Measurements from ENCODE around the gene TCEA3.

The TCEA3 gene

GRCh38 chr1:23425193-23425494, 596 bp upstream of the TCEA3 start:
- Histone ChIP-seq H2BK5ac (ENCODE audit: low read length) (no peak overlapping the region), H3K4ac (ENCODE audit: low read length) (no peak overlapping the region), H3K18ac (ENCODE audit: low read length) (peak overlapping the region; percentile 80), H3K27ac (replicated peaks; ENCODE audit: low read length) (no peak overlapping the region), H3K4me3 (ENCODE audit: low read length in 2 of 2) (peak overlapping the region in 1 of 2 donors; percentile 27), H3K14ac (ENCODE audit: low read length) (no peak overlapping the region), H2BK15ac (ENCODE audit: low read length) (peak overlapping the region; percentile 79), H2BK12ac (ENCODE audit: low read length) (no peak overlapping the region), H3K23ac (ENCODE audit: low read depth, low read length, poor library complexity) (no peak overlapping the region), H3K27me3 (ENCODE audit: control insufficient read depth in 3 of 3, insufficient read depth in 3 of 3, low read depth in 1 of 3, low read length in 3 of 3) (peaks cover 0 to 48% (median 6%) of the 10 kb centered on the region in 3 experiments), H3K36me3 (replicated peaks in 1 of 2; ENCODE audit: control insufficient read depth in 2 of 2, insufficient read depth in 2 of 2, low read length in 2 of 2) (peaks cover 0 to 53% of the 10 kb centered on the region in 2 donors), H2BK120ac (ENCODE audit: low read depth, low read length) (no peak overlapping the region), H3K9ac (ENCODE audit: low read depth, low read length, poor library complexity) (peak overlapping the region; percentile 82), H4K8ac (ENCODE audit: low read depth, low read length) (no peak overlapping the region), H3K4me1 (ENCODE audit: control insufficient read depth in 2 of 2, insufficient read depth in 1 of 2, low read depth in 1 of 2, low read length in 2 of 2) (peaks cover 0 to 9% of the 10 kb centered on the region in 2 donors), H3K4me2 (ENCODE audit: insufficient read depth, low read length, poor library complexity, severe bottlenecking) (peak overlapping the region; percentile 76), H3K79me1 (ENCODE audit: low read depth, low read length) (no peaks in the 10 kb centered on the region), H3K9me3 (replicated peaks in 1 of 2; ENCODE audit: control insufficient read depth in 2 of 2, insufficient read depth in 1 of 2, low read depth in 1 of 2, low read length in 2 of 2) (no peaks in the 10 kb centered on the region), H2AFZ (ENCODE audit: low read length) (no peak overlapping the region), H2AK5ac (ENCODE audit: low read depth, low read length) (no peak overlapping the region), H4K91ac (ENCODE audit: low read depth, low read length, poor library complexity) (no peak overlapping the region)
- DNase-seq (ENCODE audit: low spot score), result no peak
- WGBS, 2 donors (ENCODE audit: extremely low coverage in 2 of 2, insufficient read length in 2 of 2, insufficient replicate concordance in 1 of 2), result no CpG with 5 or more reads among the region's 5 CpGs

DNA sequence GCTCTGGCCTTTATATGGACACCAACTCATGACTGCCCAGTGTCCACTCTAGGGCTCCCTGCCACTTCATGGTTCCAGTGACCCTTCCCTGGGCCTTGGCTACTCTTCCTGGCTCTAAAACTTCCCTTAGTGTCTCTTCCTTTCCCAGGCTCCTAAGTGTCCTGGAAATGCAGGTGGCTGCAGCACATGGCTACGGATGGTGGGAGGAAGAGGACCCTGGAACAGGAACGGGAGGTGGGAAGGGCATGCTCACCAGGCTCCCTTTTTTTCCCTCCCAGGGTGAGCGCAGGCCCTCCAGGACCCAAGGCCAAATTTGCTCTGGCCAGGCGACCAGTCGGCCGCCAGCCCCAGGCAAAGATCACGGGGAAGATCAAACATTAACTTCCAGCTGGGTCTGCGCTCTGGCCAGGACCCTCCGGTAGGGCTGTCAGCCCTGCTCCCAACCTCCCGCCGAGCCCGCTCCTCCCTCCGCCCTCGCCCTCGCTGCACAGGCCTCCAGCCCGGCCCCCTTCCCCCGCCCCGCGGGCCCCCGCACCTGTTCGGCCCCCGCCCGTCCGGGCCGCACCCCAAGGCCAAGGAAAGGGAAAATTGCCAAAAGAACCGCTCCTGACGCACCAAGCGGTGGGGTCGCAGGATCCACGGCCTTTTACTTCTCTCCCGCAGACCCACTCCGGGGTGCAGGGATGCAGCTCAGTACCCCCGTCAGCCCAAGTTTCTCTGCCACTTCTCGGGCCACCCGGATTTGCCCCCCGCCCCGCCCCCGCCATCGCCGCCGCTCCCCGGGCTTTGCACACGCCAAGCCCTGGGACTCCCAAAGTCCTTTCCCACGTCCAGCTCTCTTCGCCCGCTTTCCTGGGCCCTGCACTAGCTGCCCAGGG, 894 bp downstream of the TCEA3 start:
- WGBS, 2 donors (ENCODE audit: extremely low coverage in 2 of 2, insufficient read length in 2 of 2, insufficient replicate concordance in 1 of 2), result no CpG with 5 or more reads among the region's 46 CpGs
- H3K27ac ChIP-seq (replicated peaks; ENCODE audit: low read length), result no peak overlapping the region
- peaks cover 0 to 48% (median 6%) of the 10 kb centered on the region in 3 experiments for H3K27me3 ChIP-seq (ENCODE audit: control insufficient read depth in 3 of 3, insufficient read depth in 3 of 3, low read depth in 1 of 3, low read length in 3 of 3)

DNA sequence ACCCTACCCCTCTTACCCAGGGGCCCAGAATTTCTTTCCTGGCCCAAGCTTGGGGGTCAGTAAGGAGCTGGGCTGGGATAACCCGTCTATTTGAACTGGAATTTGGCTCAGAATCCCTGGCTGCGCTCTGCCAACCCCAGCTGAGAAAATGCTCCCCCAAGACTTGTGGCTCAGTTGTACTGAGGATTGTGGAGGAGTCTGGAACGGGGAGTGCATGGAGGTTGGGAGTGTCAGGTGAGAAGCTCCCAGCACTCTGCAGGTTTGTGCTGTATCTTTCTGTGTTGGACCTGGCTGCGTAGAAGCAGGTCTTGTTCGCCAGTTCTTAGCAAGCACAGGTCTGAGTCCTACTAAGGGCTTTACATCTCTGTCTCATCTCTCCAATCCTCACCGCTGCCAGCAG, 1.6 kb downstream of the TCEA3 start:
- no peaks in the 10 kb centered on the region for H3K79me1 ChIP-seq (ENCODE audit: low read depth, low read length)
- H3K18ac ChIP-seq (ENCODE audit: low read length), result no peak overlapping the region
- no peak overlapping the region for H2BK5ac ChIP-seq (ENCODE audit: low read length)
- peaks cover 0 to 31% of the 10 kb centered on the region in 2 donors for H3K36me3 ChIP-seq (replicated peaks in 1 of 2; ENCODE audit: control insufficient read depth in 2 of 2, insufficient read depth in 2 of 2, low read length in 2 of 2)
- H2AK5ac ChIP-seq (ENCODE audit: low read depth, low read length), result no peak overlapping the region
- no peak overlapping the region for H2BK120ac ChIP-seq (ENCODE audit: low read depth, low read length)
- H3K9me3 ChIP-seq (replicated peaks in 1 of 2; ENCODE audit: control insufficient read depth in 2 of 2, insufficient read depth in 1 of 2, low read depth in 1 of 2, low read length in 2 of 2), result no peaks in the 10 kb centered on the region
- no peak overlapping the region for H2BK12ac ChIP-seq (ENCODE audit: low read length)
- no peak overlapping the region for H3K4ac ChIP-seq (ENCODE audit: low read length)
- no peak overlapping the region for H3K9ac ChIP-seq (ENCODE audit: low read depth, low read length, poor library complexity)
- peaks cover 5 to 11% of the 10 kb centered on the region in 2 donors for H3K4me1 ChIP-seq (ENCODE audit: control insufficient read depth in 2 of 2, insufficient read depth in 1 of 2, low read depth in 1 of 2, low read length in 2 of 2)
- H2AFZ ChIP-seq (ENCODE audit: low read length), result no peak overlapping the region
- no peak overlapping the region for H3K14ac ChIP-seq (ENCODE audit: low read length)
- DNase-seq (ENCODE audit: low spot score), result no peak
- no peak overlapping the region for H2BK15ac ChIP-seq (ENCODE audit: low read length)
- no peak overlapping the region for H3K4me3 ChIP-seq (ENCODE audit: low read length in 2 of 2)
- no peak overlapping the region for H3K27ac ChIP-seq (replicated peaks; ENCODE audit: low read length)
- no CpG with 5 or more reads among the region's 6 CpGs for WGBS, 2 donors (ENCODE audit: extremely low coverage in 2 of 2, insufficient read length in 2 of 2, insufficient replicate concordance in 1 of 2)
- no peak overlapping the region for H4K91ac ChIP-seq (ENCODE audit: low read depth, low read length, poor library complexity)
- H3K23ac ChIP-seq (ENCODE audit: low read depth, low read length, poor library complexity), result no peak overlapping the region
- H4K8ac ChIP-seq (ENCODE audit: low read depth, low read length), result no peak overlapping the region
- H3K4me2 ChIP-seq (ENCODE audit: insufficient read depth, low read length, poor library complexity, severe bottlenecking), result no peak overlapping the region
- peaks cover 0 to 48% (median 6%) of the 10 kb centered on the region in 3 experiments for H3K27me3 ChIP-seq (ENCODE audit: control insufficient read depth in 3 of 3, insufficient read depth in 3 of 3, low read depth in 1 of 3, low read length in 3 of 3)

More for the DNA sequence above, 894 bp downstream of the TCEA3 start:
- H2BK120ac ChIP-seq (ENCODE audit: low read depth, low read length), result no peak overlapping the region
- H3K14ac ChIP-seq (ENCODE audit: low read length), result no peak overlapping the region
- H3K4me1 ChIP-seq (ENCODE audit: control insufficient read depth in 2 of 2, insufficient read depth in 1 of 2, low read depth in 1 of 2, low read length in 2 of 2), result peaks cover 5 to 11% of the 10 kb centered on the region in 2 donors
- H3K4me3 ChIP-seq (ENCODE audit: low read length in 2 of 2), result peak overlapping the region in 1 of 2 donors; percentile 69
- no peak overlapping the region for H3K23ac ChIP-seq (ENCODE audit: low read depth, low read length, poor library complexity)
- DNase-seq (ENCODE audit: low spot score), result no peak
- H2BK12ac ChIP-seq (ENCODE audit: low read length), result no peak overlapping the region
- H3K9ac ChIP-seq (ENCODE audit: low read depth, low read length, poor library complexity), result peak overlapping the region; percentile 75
- H3K4me2 ChIP-seq (ENCODE audit: insufficient read depth, low read length, poor library complexity, severe bottlenecking), result peak overlapping the region; percentile 76
- peak overlapping the region; percentile 88 for H3K18ac ChIP-seq (ENCODE audit: low read length)
- no peaks in the 10 kb centered on the region for H3K79me1 ChIP-seq (ENCODE audit: low read depth, low read length)
- peak overlapping the region; percentile 66 for H2AK5ac ChIP-seq (ENCODE audit: low read depth, low read length)
- H4K91ac ChIP-seq (ENCODE audit: low read depth, low read length, poor library complexity), result no peak overlapping the region
- H3K9me3 ChIP-seq (replicated peaks in 1 of 2; ENCODE audit: control insufficient read depth in 2 of 2, insufficient read depth in 1 of 2, low read depth in 1 of 2, low read length in 2 of 2), result no peaks in the 10 kb centered on the region
- no peak overlapping the region for H3K4ac ChIP-seq (ENCODE audit: low read length)
- H3K36me3 ChIP-seq (replicated peaks in 1 of 2; ENCODE audit: control insufficient read depth in 2 of 2, insufficient read depth in 2 of 2, low read length in 2 of 2), result peaks cover 0 to 38% of the 10 kb centered on the region in 2 donors
- H2BK5ac ChIP-seq (ENCODE audit: low read length), result peak overlapping the region; percentile 15
- H2AFZ ChIP-seq (ENCODE audit: low read length), result no peak overlapping the region
- H2BK15ac ChIP-seq (ENCODE audit: low read length), result peak overlapping the region; percentile 37
- no peak overlapping the region for H4K8ac ChIP-seq (ENCODE audit: low read depth, low read length)

DNA sequence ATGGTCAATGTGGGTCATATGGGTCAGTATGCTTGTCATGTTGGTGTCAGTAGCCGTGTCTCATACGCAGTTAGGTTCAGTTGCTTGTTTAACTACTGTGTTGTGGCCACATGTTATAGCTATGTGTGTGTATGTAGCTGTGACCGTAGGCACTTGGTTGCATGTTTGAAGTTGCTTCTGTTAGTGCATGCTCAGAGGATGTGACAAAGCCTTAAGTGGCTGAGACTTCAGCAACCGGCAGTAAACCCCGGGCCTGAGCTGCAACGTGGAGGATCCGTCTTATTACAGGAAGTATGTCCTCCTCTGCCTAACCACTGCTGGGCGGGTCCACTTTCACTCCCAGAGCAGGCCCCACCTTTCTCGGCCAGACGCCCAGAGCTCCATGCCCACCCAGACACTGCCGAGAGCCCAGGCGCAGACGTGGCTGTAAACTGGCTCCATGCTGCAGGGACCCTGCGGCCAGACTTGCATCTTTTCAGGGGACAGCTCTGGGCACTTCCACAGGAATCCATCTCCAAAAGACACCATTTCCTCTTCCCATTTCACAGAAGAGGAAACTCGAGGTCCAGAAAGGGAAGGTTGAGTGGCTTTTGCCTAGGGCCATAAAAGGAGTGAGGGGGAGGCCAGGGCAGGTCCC, 2.2 kb downstream of the TCEA3 start:
- H3K4me3 ChIP-seq (ENCODE audit: low read length in 2 of 2), result no peak overlapping the region
- H3K27ac ChIP-seq (replicated peaks; ENCODE audit: low read length), result no peak overlapping the region
- H4K8ac ChIP-seq (ENCODE audit: low read depth, low read length), result no peak overlapping the region
- peaks cover 5 to 11% of the 10 kb centered on the region in 2 donors for H3K4me1 ChIP-seq (ENCODE audit: control insufficient read depth in 2 of 2, insufficient read depth in 1 of 2, low read depth in 1 of 2, low read length in 2 of 2)
- H3K23ac ChIP-seq (ENCODE audit: low read depth, low read length, poor library complexity), result peak overlapping the region; percentile 8
- H4K91ac ChIP-seq (ENCODE audit: low read depth, low read length, poor library complexity), result peak overlapping the region; percentile 22
- peak overlapping the region; percentile 20 for H3K18ac ChIP-seq (ENCODE audit: low read length)
- no peak overlapping the region for H3K4ac ChIP-seq (ENCODE audit: low read length)
- no peaks in the 10 kb centered on the region for H3K9me3 ChIP-seq (replicated peaks in 1 of 2; ENCODE audit: control insufficient read depth in 2 of 2, insufficient read depth in 1 of 2, low read depth in 1 of 2, low read length in 2 of 2)
- no peak overlapping the region for H3K9ac ChIP-seq (ENCODE audit: low read depth, low read length, poor library complexity)
- DNase-seq (ENCODE audit: low spot score), result no peak
- H2BK15ac ChIP-seq (ENCODE audit: low read length), result peak overlapping the region; percentile 15
- no peak overlapping the region for H2AFZ ChIP-seq (ENCODE audit: low read length)
- peak overlapping the region; percentile 25 for H2AK5ac ChIP-seq (ENCODE audit: low read depth, low read length)
- no CpG with 5 or more reads among the region's 15 CpGs for WGBS, 2 donors (ENCODE audit: extremely low coverage in 2 of 2, insufficient read length in 2 of 2, insufficient replicate concordance in 1 of 2)
- H3K36me3 ChIP-seq (replicated peaks in 1 of 2; ENCODE audit: control insufficient read depth in 2 of 2, insufficient read depth in 2 of 2, low read length in 2 of 2), result peaks cover 0 to 25% of the 10 kb centered on the region in 2 donors
- no peak overlapping the region for H3K4me2 ChIP-seq (ENCODE audit: insufficient read depth, low read length, poor library complexity, severe bottlenecking)
- H3K14ac ChIP-seq (ENCODE audit: low read length), result no peak overlapping the region
- peaks cover 0 to 48% (median 6%) of the 10 kb centered on the region in 3 experiments for H3K27me3 ChIP-seq (ENCODE audit: control insufficient read depth in 3 of 3, insufficient read depth in 3 of 3, low read depth in 1 of 3, low read length in 3 of 3)
- no peaks in the 10 kb centered on the region for H3K79me1 ChIP-seq (ENCODE audit: low read depth, low read length)
- no peak overlapping the region for H2BK12ac ChIP-seq (ENCODE audit: low read length)
- H2BK5ac ChIP-seq (ENCODE audit: low read length), result no peak overlapping the region
- H2BK120ac ChIP-seq (ENCODE audit: low read depth, low read length), result no peak overlapping the region
